Measurements from ENCODE around the gene KRTAP19-6. TPM values are rescaled to one million over a fixed set of nuclear protein-coding genes. Genes with fewer than 3 reads are reported as not detected.

Gene KRTAP19-6
- total RNA-seq, 1 donor from 2014 or later = not detected

- TF ChIP-seq CTCF (IDR thresholded peaks at IDR 0.05) = no peak
- Mint-ChIP-seq H3K4me1 (no peaks in the 10 kb centered on the region), H3K4me3 (no peak overlapping the region), H3K27ac (no peak overlapping the region), H3K9me3 (peaks cover 3% of the 10 kb centered on the region), H3K36me3 (ENCODE audit: low read depth) (no peaks in the 10 kb centered on the region), H3K27me3 (no peaks in the 10 kb centered on the region)
- no peak for DNase-seq
- CTCF ChIA-PET = no interaction called here
- ATAC-seq (ENCODE audit: low read depth) = no peak
- intact Hi-C loops (cut with micrococcal nuclease) = no loop called here
- POLR2A ChIA-PET = no interaction called here
These were observed 36.1 kb upstream of the KRTAP19-6 start for GRCh38 chr21:30577766-30578165.

GRCh38 chr21:30567617-30568016, 26.0 kb upstream of the KRTAP19-6 start:
- no peak for ATAC-seq (ENCODE audit: low read depth)
- intact Hi-C loops (cut with micrococcal nuclease) = no loop called here
- ChIA-PET CTCF (no interaction called here), POLR2A (no interaction called here)
- no peaks in the 10 kb centered on the region for H3K4me1 Mint-ChIP-seq
- no peak overlapping the region for H3K4me3 Mint-ChIP-seq
- peaks cover 2% of the 10 kb centered on the region for H3K9me3 Mint-ChIP-seq
- H3K27ac Mint-ChIP-seq = no peak overlapping the region
- H3K27me3 Mint-ChIP-seq = no peaks in the 10 kb centered on the region
- DNase-seq = no peak
- H3K36me3 Mint-ChIP-seq (ENCODE audit: low read depth) = no peaks in the 10 kb centered on the region
- TF ChIP-seq CTCF (IDR thresholded peaks at IDR 0.05) = no peak

GRCh38 chr21:30563630-30564029, 22.0 kb upstream of the KRTAP19-6 start:
- ChIA-PET POLR2A (no interaction called here), CTCF (no interaction called here)
- TF ChIP-seq CTCF (IDR thresholded peaks at IDR 0.05) = no peak
- no peak overlapping the region for H3K4me3 Mint-ChIP-seq
- no peaks in the 10 kb centered on the region for H3K36me3 Mint-ChIP-seq (ENCODE audit: low read depth)
- ATAC-seq (ENCODE audit: low read depth) = no peak
- intact Hi-C loops (cut with micrococcal nuclease) = no loop called here
- no peak for DNase-seq
- H3K27ac Mint-ChIP-seq = no peak overlapping the region
- H3K27me3 Mint-ChIP-seq = no peaks in the 10 kb centered on the region
- peaks cover 3% of the 10 kb centered on the region for H3K9me3 Mint-ChIP-seq
- H3K4me1 Mint-ChIP-seq = no peaks in the 10 kb centered on the region

- H3K4me1 Mint-ChIP-seq = no peaks in the 10 kb centered on the region
- H3K9me3 Mint-ChIP-seq = peaks cover 3% of the 10 kb centered on the region
- CTCF ChIA-PET = no interaction called here
- DNase-seq (no peak), ATAC-seq (ENCODE audit: low read depth) (no peak)
- H3K27ac Mint-ChIP-seq = no peak overlapping the region
- H3K27me3 Mint-ChIP-seq = no peaks in the 10 kb centered on the region
- POLR2A ChIA-PET = no interaction called here
- H3K36me3 Mint-ChIP-seq (ENCODE audit: low read depth) = no peaks in the 10 kb centered on the region
- no peak for TF ChIP-seq CTCF (IDR thresholded peaks at IDR 0.05)
- intact Hi-C loops (cut with micrococcal nuclease) = no loop called here
- no peak overlapping the region for H3K4me3 Mint-ChIP-seq
These were observed 21.4 kb upstream of the KRTAP19-6 start for GRCh38 chr21:30563072-30563471.

GRCh38 chr21:30561957-30562356, 20.3 kb upstream of the KRTAP19-6 start:
- H3K9me3 Mint-ChIP-seq = peaks cover 6% of the 10 kb centered on the region
- ChIA-PET CTCF (no interaction called here), POLR2A (no interaction called here)
- ATAC-seq (ENCODE audit: low read depth) (no peak), DNase-seq (no peak)
- H3K36me3 Mint-ChIP-seq (ENCODE audit: low read depth) = no peaks in the 10 kb centered on the region
- H3K4me3 Mint-ChIP-seq = no peak overlapping the region
- no peak for TF ChIP-seq CTCF (IDR thresholded peaks at IDR 0.05)
- no peak overlapping the region for H3K27ac Mint-ChIP-seq
- no peaks in the 10 kb centered on the region for H3K4me1 Mint-ChIP-seq
- intact Hi-C loops (cut with micrococcal nuclease) = no loop called here
- no peaks in the 10 kb centered on the region for H3K27me3 Mint-ChIP-seq
